ENCODE measurements around the gene UNC119.
A peak's percentile ranks its signal among the peaks of the same experiment; 100 is the strongest.

The UNC119 gene

GRCh38 chr17:28553000-28553505 is 629 bp upstream of the UNC119 start:
- TF ChIP-seq ZFX (IDR thresholded peaks at IDR 0.05; ENCODE audit: borderline replicate concordance) (no peak), CTCF (IDR thresholded peaks at IDR 0.05) (no peak)
- peak overlapping the region; percentile 22; the same call in 1 of the 2 replicates for H3K27ac ChIP-seq

GRCh38 chr17:28551421-28552175 is 826 bp downstream of the UNC119 start:
- H3K27ac ChIP-seq, result no peak overlapping the region; the same call in 1 of the 2 replicates
- no peak for TF ChIP-seq CTCF (IDR thresholded peaks at IDR 0.05)
- TF ChIP-seq ZFX (IDR thresholded peaks at IDR 0.05; ENCODE audit: borderline replicate concordance), result no peak

GRCh38 chr17:28550858-28551257 is 1.6 kb downstream of the UNC119 start:
- TF ChIP-seq CTCF (IDR thresholded peaks at IDR 0.05), result no peak
- TF ChIP-seq ZFX (IDR thresholded peaks at IDR 0.05; ENCODE audit: borderline replicate concordance), result no peak

GRCh38 chr17:28549236-28550132 is 2.9 kb downstream of the UNC119 start:
- H3K27ac ChIP-seq, result no peak overlapping the region
- no peak for TF ChIP-seq CTCF (IDR thresholded peaks at IDR 0.05)
- no peak for TF ChIP-seq ZFX (IDR thresholded peaks at IDR 0.05; ENCODE audit: borderline replicate concordance)

More at GRCh38 chr17:28550858-28551257, 1.6 kb downstream of the UNC119 start:
- H3K27ac ChIP-seq, result no peak overlapping the region

GRCh38 chr17:28548417-28549130 is 3.9 kb downstream of the UNC119 start:
- no peak overlapping the region for H3K27ac ChIP-seq
- peak; percentile 63 for TF ChIP-seq CTCF (IDR thresholded peaks at IDR 0.05)
- TF ChIP-seq ZFX (IDR thresholded peaks at IDR 0.05; ENCODE audit: borderline replicate concordance), result no peak

- TF ChIP-seq ZFX (IDR thresholded peaks at IDR 0.05; ENCODE audit: borderline replicate concordance) (no peak), CTCF (IDR thresholded peaks at IDR 0.05) (peak; percentile 96)
- no peak overlapping the region for H3K27ac ChIP-seq
Observed at GRCh38 chr17:28547623-28548416, 4.6 kb downstream of the UNC119 start.
